ENCODE data around the gene LTBP2.

GRCh38 chr14:74508844-74509428 is 103.1 kb downstream of the LTBP2 start:
- TF ChIP-seq, protein P1, sequence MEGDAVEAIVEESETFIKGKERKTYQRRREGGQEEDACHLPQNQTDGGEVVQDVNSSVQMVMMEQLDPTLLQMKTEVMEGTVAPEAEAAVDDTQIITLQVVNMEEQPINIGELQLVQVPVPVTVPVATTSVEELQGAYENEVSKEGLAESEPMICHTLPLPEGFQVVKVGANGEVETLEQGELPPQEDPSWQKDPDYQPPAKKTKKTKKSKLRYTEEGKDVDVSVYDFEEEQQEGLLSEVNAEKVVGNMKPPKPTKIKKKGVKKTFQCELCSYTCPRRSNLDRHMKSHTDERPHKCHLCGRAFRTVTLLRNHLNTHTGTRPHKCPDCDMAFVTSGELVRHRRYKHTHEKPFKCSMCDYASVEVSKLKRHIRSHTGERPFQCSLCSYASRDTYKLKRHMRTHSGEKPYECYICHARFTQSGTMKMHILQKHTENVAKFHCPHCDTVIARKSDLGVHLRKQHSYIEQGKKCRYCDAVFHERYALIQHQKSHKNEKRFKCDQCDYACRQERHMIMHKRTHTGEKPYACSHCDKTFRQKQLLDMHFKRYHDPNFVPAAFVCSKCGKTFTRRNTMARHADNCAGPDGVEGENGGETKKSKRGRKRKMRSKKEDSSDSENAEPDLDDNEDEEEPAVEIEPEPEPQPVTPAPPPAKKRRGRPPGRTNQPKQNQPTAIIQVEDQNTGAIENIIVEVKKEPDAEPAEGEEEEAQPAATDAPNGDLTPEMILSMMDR (IDR thresholded peaks at IDR 0.05): no peak
- TF ChIP-seq POLR2A (IDR thresholded peaks at IDR 0.05): no peak

Measured in thyroid gland (tissue), 4 donors.